ENCODE data around the gene HELZ.
A peak's percentile ranks its signal among the peaks of the same experiment; 100 is the strongest.

The HELZ gene

GRCh38 chr17:67161573-67161972 is 83.4 kb downstream of the HELZ start:
- H3K4me3 ChIP-seq (ENCODE audit: low read depth, low read length): no peak overlapping the region
- no peak for TF ChIP-seq CTCF (IDR thresholded peaks at IDR 0.05; ENCODE audit: low read depth, low read length, missing control alignments)
- no peak for DNase-seq (ENCODE audit: low read depth)

GRCh38 chr17:67160791-67161190 is 84.2 kb downstream of the HELZ start:
- H3K4me3 ChIP-seq (ENCODE audit: low read depth, low read length): no peak overlapping the region
- TF ChIP-seq CTCF (IDR thresholded peaks at IDR 0.05; ENCODE audit: low read depth, low read length, missing control alignments): no peak
- no peak for DNase-seq (ENCODE audit: low read depth)

- TF ChIP-seq CTCF (IDR thresholded peaks at IDR 0.05; ENCODE audit: low read depth, low read length, missing control alignments): peak; percentile 31
- DNase-seq (ENCODE audit: low read depth): no peak
- H3K4me3 ChIP-seq (ENCODE audit: low read depth, low read length): no peak overlapping the region
Observed at GRCh38 chr17:67157732-67158639, 87.0 kb downstream of the HELZ start.

- H3K4me3 ChIP-seq (ENCODE audit: low read depth, low read length): no peak overlapping the region
- no peak for DNase-seq (ENCODE audit: low read depth)
- no peak for TF ChIP-seq CTCF (IDR thresholded peaks at IDR 0.05; ENCODE audit: low read depth, low read length, missing control alignments)
Observed at GRCh38 chr17:67156269-67157199, 88.5 kb downstream of the HELZ start.

- DNase-seq (ENCODE audit: low read depth): no peak
- no peak overlapping the region for H3K4me3 ChIP-seq (ENCODE audit: low read depth, low read length)
- no peak for TF ChIP-seq CTCF (IDR thresholded peaks at IDR 0.05; ENCODE audit: low read depth, low read length, missing control alignments)
Observed at GRCh38 chr17:67152824-67153223, 92.2 kb downstream of the HELZ start.

- TF ChIP-seq CTCF (IDR thresholded peaks at IDR 0.05; ENCODE audit: low read depth, low read length, missing control alignments): no peak
- no peak overlapping the region for H3K4me3 ChIP-seq (ENCODE audit: low read depth, low read length)
- no peak for DNase-seq (ENCODE audit: low read depth)
Observed at GRCh38 chr17:67151717-67152116, 93.3 kb downstream of the HELZ start.

Measured in GM12864 (cell line).